Ammon's horn (tissue), 1 donor: ENCODE measurements around the gene DMTF1.
"Not testable (repeated sequence)": the region's sequence is repeated elsewhere in the genome, so short reads cannot be mapped to it uniquely, and the experiment has no call there.

Source experiments
- DNase-seq: peaks from one replicate; pipeline ENCODE4 v3.0.0-alpha.2; 2016; ENCODE audit warnings: low spot score

The DMTF1 gene

DNA sequence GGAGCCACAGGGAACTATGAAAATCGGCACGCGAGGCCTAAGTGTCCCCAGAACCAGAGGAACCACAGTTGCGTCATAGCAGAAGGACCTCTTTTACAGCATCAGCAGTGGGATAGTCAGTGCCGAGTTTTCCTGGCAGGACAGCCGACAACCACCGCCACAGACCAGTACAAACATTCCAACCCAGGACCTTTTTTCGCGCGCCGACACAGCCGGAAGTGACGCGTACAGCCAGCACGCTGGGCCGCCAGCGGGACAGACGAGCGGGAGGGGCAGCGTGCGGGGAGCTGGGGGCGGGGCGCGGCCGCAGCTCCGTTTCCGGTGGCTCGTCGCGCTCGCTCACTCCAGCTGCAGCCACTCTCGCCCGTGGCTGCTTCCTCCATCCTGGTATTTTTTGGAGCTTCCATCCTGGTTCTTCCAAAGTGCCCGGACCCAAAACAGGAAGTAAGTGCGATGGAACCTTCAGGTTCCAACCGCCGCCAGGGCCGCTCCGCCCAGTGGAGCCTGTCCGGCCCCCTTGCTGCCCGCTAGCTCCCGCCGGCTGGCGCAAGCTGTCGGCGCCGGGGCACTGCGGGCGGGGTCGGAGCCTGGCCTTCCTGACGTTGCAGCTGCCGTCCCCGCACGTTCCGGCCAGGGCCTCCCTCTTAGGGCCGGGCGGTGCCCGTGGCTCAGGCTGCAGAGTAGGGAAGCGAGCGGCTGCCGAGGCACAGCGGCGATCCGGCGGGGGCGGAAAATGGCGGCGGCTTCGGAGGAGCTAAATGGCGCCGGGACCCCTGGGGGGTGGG is at the start of gene DMTF1:
Gene DMTF1 (plus strand): TSS at position 342 of the 785 bp plus-strand sequence. CDS start 12,489 bp downstream, outside the sequence.
- DNase-seq: peak; percentile 97

DNA sequence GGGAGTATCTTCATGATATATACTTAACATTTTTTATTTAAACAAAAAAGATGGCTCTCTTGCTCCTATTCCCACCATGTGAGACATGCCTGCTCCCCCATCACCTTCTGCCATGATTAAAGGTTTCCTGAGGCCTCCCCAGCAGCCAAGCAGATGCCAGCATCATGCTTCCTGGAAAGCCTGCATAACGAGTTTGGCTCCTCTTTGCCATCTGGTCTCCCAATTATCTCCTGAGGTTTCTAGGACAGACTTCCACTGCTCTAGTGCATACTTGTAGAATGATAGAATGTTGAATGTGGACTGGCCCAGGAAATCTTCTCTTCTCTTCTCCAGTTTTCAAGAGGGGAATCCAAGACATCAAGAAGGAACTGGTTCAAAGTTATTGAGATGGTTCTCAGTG is 46.9 kb upstream of the DMTF1 start:
- no peak for DNase-seq

GRCh38 chr7:87106974-87107612 is 45.2 kb upstream of the DMTF1 start:
- DNase-seq: no peak

DNA sequence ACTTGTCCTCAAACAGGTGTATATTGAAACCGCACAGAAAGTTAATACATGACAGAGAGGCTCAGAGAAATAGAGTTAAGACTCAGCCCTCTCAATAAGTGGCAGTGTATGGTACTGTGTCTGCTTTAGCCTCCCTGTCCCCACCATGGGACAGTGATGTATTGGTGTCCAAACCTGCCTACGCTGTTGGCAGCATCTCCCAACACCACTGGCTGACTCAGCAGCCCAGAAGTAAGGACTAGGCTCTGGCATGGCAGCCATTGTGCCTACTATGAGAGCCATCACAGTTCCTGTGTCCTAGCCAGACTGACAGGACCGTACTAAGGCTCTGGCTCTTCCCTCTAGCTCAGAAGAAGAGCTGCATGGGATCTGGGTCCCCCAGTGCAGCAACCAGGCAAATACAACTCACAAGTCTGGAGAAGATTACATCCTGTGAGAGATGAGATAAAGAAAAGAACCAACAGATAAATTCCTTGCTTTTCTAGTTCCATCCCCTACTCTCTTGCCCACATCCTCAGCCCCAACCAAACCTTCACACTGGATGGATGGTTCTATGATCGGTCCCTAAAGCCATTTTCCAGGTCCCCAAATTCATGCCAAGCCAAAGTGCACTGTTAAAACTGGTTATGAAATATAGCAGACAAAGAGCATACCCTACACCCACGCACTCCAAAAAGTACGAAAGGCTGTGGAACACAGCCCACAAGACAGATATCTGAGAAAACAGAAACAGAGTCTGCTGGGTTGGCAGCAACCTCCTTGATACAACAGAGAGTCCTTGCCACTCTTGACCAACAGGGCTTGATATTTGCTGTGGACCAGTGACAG is 44.1 kb upstream of the DMTF1 start:
- no peak for DNase-seq

DNA sequence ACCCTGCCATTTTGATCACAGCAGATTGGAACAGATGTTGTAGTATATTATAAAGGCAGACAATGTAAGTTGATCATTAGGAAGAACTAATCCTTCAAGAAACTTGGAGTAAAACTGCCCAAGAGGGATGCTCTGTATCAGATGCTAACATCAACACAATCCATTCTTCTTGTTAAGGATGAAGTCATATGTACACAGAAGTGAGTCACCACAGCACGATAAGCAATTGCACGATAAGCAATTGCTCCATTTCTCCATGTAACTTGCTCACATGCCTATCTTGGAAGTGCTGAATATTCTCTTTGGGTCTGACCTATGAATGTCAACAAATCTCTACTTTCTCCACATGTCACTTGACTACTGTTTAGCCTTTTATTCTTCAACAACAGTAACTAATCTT is 41.5 kb upstream of the DMTF1 start:
- DNase-seq: no peak

DNA sequence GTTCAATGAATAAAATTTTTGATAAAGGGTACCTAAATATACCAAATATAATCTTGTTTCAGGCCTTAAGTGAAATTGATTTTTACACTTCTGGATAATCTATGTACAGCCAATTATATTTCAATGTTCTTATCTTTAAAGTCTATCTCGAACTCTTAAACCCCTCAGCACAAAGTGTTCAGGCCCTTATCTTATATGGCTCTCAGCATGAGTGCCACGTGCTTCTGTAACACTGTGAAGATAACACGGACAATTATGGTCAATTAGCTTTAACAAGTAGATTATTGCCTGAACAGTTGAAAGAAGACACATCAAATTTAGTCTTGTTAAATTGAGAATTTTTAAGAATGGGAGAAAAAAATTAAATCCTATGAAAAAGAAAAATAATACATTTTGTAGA is 40.4 kb upstream of the DMTF1 start:
- no peak for DNase-seq

- no peak for DNase-seq
Observed at GRCh38 chr7:87113077-87113476, 39.2 kb upstream of the DMTF1 start.

DNA sequence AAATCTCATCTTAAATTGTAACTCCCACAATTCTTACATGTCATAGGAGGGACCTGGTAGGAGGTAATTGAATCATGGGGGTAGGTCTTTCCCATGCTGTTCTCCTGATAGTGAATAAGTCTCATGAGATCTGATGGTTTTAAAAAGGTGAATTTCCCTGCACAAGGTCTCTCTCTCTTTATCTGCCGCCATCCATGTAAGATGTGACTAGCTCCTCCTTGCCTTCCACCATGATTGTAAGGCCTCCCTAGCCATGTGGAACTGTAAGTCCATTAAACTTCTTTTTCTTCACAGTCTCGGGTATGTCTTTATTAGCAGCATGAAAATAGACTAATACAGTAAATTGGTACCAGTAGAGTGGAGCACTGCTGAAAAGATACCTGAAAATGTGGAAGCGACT is 38.3 kb upstream of the DMTF1 start:
- DNase-seq: not testable (repeated sequence)

GRCh38 chr7:87115772-87116171 is 36.5 kb upstream of the DMTF1 start:
- not testable (repeated sequence) for DNase-seq

DNA sequence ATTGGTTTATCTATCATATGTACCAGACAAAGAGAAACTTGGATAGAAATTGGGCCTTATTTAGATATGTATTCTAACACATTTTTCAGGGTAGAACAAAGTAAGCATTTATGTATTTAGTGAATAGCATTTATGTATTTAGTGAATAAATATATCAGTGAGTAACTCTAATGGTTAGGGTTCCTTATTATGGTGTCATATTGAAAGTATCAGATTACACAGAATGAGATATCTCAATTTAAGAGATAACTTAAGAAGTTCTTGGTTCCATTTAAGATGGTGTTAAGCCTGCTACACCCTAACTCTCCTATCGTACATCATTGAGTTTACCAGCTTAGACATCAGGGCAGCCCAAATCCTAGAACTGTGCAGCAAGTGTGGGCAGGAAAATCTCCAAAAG is 35.9 kb upstream of the DMTF1 start:
- DNase-seq: no peak

DNA sequence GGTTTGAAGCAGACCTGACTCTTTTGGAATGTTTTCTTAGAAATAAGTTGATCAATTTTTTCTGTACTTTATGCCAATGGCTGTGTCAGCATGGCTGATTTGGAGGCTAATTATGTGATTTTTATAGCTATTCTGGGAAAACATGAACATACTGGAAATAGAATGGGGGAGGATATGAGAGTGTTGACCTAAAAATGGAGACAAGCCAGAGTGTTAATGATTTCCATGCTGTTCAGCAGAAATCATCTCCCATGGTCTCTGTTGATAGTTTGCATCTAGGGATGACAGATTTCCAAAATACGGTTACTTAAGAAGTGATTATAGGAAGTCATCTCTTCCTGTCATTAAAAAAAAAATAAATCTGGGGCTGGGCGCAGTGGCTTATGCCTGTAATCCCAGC is 32.7 kb upstream of the DMTF1 start:
- DNase-seq: peak; percentile 13

DNA sequence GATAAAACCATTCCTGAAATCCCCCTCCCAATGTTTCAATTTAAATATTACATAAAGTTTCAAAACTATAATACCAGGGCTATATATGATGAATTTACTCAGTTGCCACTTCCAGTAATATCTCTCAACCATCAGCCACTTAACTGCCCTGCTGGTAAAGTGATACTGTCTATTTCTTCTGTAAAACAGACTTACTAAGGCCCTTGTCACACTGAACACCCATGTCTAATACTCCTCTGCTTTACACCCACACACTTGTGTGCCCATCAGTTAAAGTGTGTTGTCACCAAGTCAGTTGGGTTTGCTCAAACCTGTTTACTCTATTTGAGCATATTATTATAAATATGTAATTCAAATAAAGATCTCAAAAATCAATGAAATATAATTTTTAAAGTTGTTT is 29.1 kb upstream of the DMTF1 start:
- DNase-seq: no peak

DNA sequence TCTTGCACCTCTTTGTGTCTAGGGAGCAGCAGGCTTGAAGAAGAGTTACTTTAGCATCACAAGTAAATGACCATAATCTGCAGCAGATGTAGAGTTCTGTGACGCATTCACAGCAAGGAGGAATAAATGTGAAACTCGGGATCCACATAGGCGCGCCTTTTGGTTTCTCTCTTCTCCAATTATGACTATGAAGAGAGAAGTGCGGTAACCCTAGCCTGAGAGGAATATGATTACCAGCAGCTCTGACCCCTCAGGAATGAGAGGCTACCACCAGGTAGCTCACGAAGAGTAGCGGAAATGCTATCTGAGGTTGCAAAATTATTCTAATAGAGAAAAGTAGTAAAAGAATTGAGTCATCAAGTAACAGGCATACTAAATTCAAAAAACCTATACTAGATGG is 25.2 kb upstream of the DMTF1 start:
- DNase-seq: no peak

DNA sequence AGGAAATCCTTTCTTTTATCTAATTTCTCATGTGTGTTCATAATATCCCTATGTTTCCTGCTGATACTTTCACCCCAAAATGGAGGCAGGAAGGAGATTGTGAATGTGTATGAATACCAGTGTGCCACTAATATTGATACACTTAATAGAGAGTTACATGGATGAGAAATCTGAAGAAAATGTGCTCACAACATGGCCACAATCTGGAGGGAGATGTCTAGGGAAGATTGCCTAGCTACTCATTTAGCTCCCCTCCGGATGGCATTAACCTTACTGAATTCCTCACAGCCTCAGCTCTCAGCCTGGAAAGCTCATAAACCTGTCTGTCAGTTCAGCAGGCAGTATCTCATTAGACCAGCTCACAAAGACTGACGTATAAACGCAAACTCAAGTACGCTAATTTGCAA is 23.4 kb upstream of the DMTF1 start:
- no peak for DNase-seq

DNA sequence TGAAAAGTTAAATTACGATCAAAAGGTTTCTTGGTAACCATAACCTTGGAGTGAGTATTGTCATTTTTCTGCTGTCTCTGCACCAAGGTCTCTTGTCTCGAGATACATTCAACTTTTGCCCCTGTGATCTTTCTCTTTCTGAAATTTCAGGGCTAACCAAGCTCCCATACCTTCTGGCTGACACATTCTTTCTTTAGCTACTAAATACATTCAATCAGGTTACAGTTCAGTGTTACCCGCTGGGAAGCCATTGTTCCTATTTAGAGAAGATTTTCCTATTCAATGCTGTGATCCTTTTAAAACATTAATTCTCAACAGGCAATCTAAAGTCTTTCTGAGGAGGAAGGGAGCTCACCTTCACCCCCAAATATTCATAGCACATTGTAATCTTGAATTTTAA is 22.9 kb upstream of the DMTF1 start:
- DNase-seq: no peak

- no peak for DNase-seq
Observed at GRCh38 chr7:87129848-87130247, 22.4 kb upstream of the DMTF1 start.

- no peak for DNase-seq
Observed at GRCh38 chr7:87131771-87132170, 20.5 kb upstream of the DMTF1 start.

DNA sequence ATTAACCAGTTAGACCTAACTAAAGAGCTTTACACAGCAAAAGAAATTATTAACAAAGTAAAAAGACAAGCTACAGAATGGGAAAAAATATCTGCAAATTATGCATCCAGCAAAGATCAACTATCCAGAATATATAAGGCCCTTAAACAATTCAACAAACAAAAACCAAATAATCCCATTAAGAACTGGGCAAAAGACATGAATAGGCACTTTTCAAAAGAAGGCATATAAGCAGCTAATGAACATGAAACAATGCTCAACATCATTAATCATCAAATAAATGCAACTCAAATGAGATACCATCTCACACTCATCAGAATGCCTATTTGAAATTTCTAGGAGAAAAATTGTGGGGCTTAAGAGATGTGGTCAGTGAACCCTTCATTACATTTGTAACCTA is 15.0 kb upstream of the DMTF1 start:
- DNase-seq: no peak

DNA sequence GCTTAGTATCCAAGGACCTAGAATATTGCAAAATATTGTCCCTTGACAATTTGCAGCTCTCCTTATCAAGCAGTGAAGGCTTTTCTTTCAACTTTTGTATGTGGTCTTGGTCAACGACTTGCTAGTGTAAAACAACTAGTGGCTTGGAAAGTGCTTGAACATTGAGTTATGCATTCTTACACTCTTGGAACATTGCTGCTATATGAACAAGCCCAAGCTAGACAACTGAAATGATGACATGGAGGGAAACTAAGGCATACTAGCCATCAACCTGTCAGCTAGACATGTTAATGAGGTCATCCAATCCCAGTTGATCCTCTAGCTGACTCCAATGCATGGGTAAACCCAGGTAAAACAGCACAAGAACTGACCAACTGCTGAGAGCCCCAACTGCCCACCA is 12.7 kb upstream of the DMTF1 start:
- DNase-seq: no peak

DNA sequence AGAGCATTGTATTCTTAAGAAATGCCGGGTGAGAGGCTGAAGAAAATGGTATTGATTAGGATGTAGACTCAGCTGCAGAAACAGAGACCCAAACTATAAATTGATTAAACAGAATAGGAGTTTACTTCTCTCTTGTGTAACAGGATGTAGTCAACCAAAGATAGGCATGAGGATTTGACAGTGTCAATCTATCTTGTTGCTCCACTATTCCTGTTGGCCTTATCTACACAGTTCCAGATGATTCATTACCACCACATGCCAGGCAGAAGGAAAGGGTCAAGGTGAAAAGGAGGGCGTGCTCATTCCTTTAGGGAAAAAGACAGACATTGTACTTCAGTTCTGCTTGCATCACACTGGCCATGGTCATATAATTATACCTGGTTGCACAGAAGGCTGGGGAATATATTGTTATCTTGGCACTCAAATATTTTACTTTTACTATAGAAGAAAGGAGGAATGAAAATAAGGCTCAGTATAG is 11.9 kb upstream of the DMTF1 start:
- DNase-seq: no peak

DNA sequence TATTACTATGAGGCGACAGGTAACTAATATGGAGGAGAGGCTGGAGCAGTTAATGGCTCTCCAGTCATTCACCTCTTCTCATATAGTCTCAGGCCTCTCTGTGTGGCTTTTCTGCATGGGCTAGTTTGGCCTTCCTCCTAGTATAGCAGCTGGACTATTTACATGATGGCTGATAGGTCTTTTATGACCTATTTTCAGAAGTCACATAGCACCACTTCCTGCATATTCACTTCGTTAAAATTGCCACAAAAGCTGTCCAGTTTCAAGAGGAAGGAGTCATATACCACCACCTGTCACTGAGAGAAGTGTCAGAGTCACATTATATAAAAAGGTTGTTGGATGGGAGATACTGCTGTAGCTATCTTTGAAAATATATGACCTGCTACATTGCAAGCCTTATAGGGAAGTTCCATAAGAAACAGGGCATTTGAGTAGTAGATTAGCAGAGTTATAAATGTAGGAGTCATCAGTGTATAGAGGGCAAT is 8.0 kb upstream of the DMTF1 start:
- DNase-seq: no peak

- no peak for DNase-seq
Observed at GRCh38 chr7:87146740-87147386, 5.4 kb upstream of the DMTF1 start.
